Stimulated activated CD4-positive, alpha-beta T cell treated with anti-CD3 and anti-CD28 coated beads, Interleukin-12 subunit alpha, Interleukin-12 subunit beta, amount 100 ng/mL, for 24 hours (primary cell): ENCODE results near the gene SIGMAR1.
"Not testable (repeated sequence)": the region's sequence is repeated elsewhere in the genome, so short reads cannot be mapped to it uniquely, and the experiment has no call there.

Experiments
- DNase-seq, 2 experiments: peaks; one replicate each; pipeline ENCODE4 v3.0.0-alpha.2; 2020; ENCODE audit warnings: low read depth in 2 of 2

The SIGMAR1 gene

GRCh38 chr9:34654323-34655051 lies 16.9 kb upstream of the SIGMAR1 start:
- no peak for DNase-seq

- no peak for DNase-seq
These were observed 15.8 kb upstream of the SIGMAR1 start for GRCh38 chr9:34653151-34654072.

GRCh38 chr9:34652602-34653000 lies 15.0 kb upstream of the SIGMAR1 start:
- no peak for DNase-seq

- peak in 1 of 2 experiments; percentile 55 for DNase-seq
These were observed 14.5 kb upstream of the SIGMAR1 start, which contains the start of gene IL11RA for GRCh38 chr9:34651876-34652601. Gene IL11RA, plus strand, starts transcription at chr9:34652185. Its CDS starts 3,033 bp downstream, at chr9:34655218.

- DNase-seq: no peak
These were observed 13.7 kb upstream of the SIGMAR1 start for GRCh38 chr9:34651321-34651720.

- DNase-seq: no peak
These were observed 13.2 kb upstream of the SIGMAR1 start for GRCh38 chr9:34650816-34651215.

- DNase-seq: no peak
These were observed 11.1 kb upstream of the SIGMAR1 start for GRCh38 chr9:34648673-34649072.

- DNase-seq: no peak
These were observed 10.1 kb upstream of the SIGMAR1 start for GRCh38 chr9:34647651-34648050.

GRCh38 chr9:34647084-34647403 lies 9.5 kb upstream of the SIGMAR1 start:
- DNase-seq: no peak

- DNase-seq: peak; percentile 92 to 98
These were observed 8.9 kb upstream of the SIGMAR1 start, which contains the start of gene GALT for GRCh38 chr9:34646211-34647083. Gene GALT, plus strand, starts transcription at chr9:34646675. Its CDS starts 30 bp downstream, at chr9:34646705.

- no peak for DNase-seq
These were observed 7.3 kb upstream of the SIGMAR1 start for GRCh38 chr9:34644766-34645314.

GRCh38 chr9:34642679-34643078 lies 5.1 kb upstream of the SIGMAR1 start:
- no peak for DNase-seq

- DNase-seq: not testable (repeated sequence)
These were observed 1.7 kb upstream of the SIGMAR1 start for GRCh38 chr9:34639322-34639721.

- DNase-seq: no peak
These were observed 505 bp upstream of the SIGMAR1 start for GRCh38 chr9:34638138-34638445.

GRCh38 chr9:34636791-34637355 lies 714 bp downstream of the SIGMAR1 start:
- DNase-seq: no peak

- DNase-seq: no peak
These were observed 2.0 kb downstream of the SIGMAR1 start for GRCh38 chr9:34635556-34635955.

- DNase-seq: no peak
These were observed 2.9 kb downstream of the SIGMAR1 start for GRCh38 chr9:34634551-34635248.

- peak; percentile 57 to 61 for DNase-seq
These were observed 3.6 kb downstream of the SIGMAR1 start for GRCh38 chr9:34633851-34634550.

GRCh38 chr9:34633166-34633565 lies 4.4 kb downstream of the SIGMAR1 start:
- no peak for DNase-seq
